GM12872 (cell line): ENCODE results near the gene HLA-DMA.

Source experiments
- CTCF ChIP-seq: IDR thresholded peaks from 3 replicates; pipeline ENCODE4 v1.5.1; 2011; ENCODE audit warnings: low read depth, mild to moderate bottlenecking, low read length, moderate library complexity; ENCODE audit not compliant: insufficient read depth

Gene HLA-DMA

DNA sequence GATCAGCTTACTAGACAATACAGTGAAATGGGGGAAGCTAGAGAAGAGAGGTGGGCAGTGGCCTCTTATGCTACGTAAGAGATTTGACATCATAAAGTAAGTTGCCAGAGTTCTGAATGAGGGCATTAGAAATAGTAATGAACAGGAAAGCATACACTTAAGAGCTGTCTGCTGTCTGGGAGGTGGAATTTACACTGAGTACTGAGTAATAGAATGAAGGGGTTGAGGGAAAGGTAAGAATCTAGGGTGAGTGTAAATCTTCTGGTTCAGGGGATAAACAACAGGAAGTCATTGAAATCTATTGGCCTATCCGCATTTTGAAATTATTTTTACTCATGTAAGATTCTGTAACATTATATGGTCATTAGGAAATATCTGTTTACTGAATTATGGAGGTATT, 47.8 kb downstream of the HLA-DMA start:
- TF ChIP-seq CTCF = no peak

DNA sequence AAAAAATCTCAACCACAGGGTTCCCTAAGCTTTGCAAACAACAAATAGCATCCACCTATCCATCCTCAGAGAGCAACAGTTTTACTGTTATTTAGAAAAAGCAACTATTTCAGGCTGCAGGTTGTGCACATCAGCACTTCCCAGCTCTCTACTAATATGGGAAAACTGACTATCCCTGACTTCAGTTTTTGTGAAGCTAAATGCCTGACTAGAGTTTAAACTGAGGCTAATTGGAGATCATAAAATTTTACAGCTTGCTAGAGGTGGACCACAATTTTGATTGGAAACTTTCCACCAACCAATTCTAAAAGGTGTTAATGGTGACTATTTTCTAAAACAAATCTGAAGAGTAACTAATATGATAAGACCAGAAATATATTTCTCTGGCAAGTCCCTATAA, 48.9 kb downstream of the HLA-DMA start:
- no peak for TF ChIP-seq CTCF
